ENCODE data around the gene PRKAR1B.

- TF ChIP-seq CTCF (IDR thresholded peaks at IDR 0.05 in 2 of 3, conservative IDR thresholded peaks at IDR 0.05 in 1 of 3; ENCODE audit: control insufficient read depth in 2 of 3, extremely low read depth in 1 of 3, insufficient read depth in 1 of 3, low read depth in 3 of 3, low read length in 3 of 3) (no peak), SREBF2 (IDR thresholded peaks at IDR 0.05; ENCODE audit: low read length) (no peak), RAD21 (IDR thresholded peaks at IDR 0.05; ENCODE audit: insufficient read depth, low read depth, low read length) (no peak), TAF1 (IDR thresholded peaks at IDR 0.05; ENCODE audit: borderline replicate concordance, low read depth, low read length) (no peak), POLR2A (IDR thresholded peaks at IDR 0.05; ENCODE audit: low read depth, low read length) (no peak), ZBTB40 (IDR thresholded peaks at IDR 0.05; ENCODE audit: borderline replicate concordance) (no peak), EZH2 (IDR thresholded peaks at IDR 0.05; ENCODE audit: borderline replicate concordance, control insufficient read depth, low read depth, low read length) (no peak), TCF12 (IDR thresholded peaks at IDR 0.05; ENCODE audit: low read depth, low read length) (no peak), EGR1 (IDR thresholded peaks at IDR 0.05; ENCODE audit: borderline replicate concordance in 1 of 2, low read depth in 2 of 2, low read length in 2 of 2) (no peak), E4F1 (IDR thresholded peaks at IDR 0.05; ENCODE audit: borderline replicate concordance, partially characterized antibody) (no peak)
Observed at GRCh38 chr7:725223-726005, 1.7 kb downstream of the PRKAR1B start.

Measured in GM12878 (cell line).